ENCODE results near the gene POU4F3.
"Not testable (repeated sequence)": the region's sequence is repeated elsewhere in the genome, so short reads cannot be mapped to it uniquely, and the experiment has no call there.

Gene POU4F3, protein sequence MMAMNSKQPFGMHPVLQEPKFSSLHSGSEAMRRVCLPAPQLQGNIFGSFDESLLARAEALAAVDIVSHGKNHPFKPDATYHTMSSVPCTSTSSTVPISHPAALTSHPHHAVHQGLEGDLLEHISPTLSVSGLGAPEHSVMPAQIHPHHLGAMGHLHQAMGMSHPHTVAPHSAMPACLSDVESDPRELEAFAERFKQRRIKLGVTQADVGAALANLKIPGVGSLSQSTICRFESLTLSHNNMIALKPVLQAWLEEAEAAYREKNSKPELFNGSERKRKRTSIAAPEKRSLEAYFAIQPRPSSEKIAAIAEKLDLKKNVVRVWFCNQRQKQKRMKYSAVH

DNA sequence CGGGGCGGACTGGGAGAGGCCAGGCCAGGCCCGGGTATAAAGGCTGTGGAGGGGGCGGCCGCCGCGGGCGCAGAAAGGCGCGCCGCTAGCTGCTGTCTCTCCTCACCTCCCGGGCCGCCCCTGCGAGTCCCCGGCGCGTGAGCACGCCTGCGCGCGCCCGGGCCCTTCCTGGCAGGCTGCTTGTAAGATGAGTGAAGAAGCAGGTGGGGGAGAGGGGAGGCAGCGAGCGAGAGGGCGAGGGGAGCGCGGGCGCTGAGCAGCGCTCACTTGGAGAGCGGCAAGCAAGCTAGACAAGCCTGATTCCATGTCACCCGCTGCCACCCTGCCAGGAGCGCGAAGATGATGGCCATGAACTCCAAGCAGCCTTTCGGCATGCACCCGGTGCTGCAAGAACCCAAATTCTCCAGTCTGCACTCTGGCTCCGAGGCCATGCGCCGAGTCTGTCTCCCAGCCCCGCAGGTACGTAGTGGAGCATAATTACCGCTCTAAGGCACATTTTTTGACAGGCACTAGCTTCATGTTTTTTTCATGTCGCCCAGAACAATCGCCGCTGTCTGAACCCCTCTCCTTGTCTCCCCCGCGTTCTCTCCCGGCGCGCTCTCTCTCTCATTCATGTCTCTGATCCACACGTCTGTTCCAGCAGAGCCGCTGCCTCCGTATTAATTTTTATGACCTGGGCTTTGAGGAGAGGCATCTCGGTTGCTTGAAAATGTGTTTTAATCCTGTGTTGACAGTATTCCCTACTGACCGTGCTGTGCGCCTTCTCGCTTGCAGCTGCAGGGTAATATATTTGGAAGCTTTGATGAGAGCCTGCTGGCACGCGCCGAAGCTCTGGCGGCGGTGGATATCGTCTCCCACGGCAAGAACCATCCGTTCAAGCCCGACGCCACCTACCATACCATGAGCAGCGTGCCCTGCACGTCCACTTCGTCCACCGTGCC lies at the start of gene POU4F3:
Gene POU4F3, plus strand, starts transcription at position 66 of the 941 bp plus-strand sequence. Its CDS starts 274 bp downstream, at position 340.
- DNase-seq = no peak

DNA sequence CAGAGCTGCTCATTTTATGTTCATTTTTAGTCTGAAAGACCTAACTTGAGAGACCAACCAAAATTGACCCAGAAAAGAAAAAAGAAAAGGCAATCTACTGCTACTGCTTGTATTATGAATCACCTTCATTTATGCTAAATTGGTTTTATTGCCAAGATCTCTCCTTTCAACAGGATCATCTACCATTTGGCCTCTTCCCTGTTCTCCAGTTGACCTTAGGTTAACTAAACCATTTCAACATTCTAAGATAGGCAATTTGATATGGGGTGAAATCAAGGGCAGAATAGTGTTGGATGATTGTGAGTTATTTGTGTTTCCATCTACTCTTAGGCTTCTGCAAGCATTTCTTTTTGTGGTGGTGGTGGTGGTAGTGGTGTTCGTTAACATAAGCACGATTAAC lies 48.3 kb upstream of the POU4F3 start:
- DNase-seq = no peak

DNA sequence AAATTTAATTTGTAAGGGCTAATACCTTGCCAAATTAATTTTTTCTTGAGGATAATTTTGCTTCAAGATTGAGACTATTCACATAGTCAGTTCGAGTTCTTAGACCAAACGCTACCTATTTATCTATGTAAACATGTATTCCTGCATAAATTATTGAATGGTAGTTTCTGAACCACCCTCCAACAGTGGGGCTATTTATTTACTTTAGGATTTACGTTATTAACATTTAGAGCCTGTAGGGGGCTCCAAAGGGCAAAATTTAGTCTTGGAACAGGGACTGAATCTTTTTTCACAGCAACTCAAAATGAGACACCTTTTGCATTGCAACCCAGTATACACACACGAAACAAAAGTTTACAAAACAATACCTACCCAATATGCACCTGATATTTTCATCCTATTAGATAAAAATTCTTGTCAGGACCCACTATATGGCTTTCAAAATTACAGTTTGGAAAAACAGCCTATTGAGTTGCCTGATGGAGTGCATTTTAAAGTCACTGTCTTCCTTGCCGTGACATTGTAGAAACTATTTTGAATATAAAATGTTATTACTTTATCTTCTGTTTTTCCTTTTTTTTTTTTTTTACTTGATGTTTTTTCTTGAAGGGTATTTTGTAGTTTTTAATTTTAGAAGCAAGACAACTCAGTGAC lies 47.1 kb upstream of the POU4F3 start:
- DNase-seq = no peak

DNA sequence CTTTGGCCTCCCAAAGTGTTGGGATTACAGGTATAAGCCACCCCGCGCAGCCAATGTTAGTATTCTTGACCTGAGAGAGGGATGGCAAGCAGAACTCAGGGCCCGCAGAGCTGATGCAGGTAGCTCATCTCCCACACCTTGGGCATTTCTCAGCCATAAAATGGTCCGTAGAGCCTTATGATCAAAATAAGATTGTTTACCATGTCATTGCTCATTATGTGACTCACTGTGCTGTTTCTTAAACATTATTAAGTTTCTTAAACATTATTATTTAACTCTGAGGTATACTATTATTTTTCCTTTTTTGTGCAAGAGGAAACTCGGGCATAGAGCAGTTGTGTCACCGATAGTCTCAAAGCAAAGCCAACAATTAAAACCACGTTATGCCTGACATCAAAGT lies 42.4 kb upstream of the POU4F3 start:
- no peak for DNase-seq

DNA sequence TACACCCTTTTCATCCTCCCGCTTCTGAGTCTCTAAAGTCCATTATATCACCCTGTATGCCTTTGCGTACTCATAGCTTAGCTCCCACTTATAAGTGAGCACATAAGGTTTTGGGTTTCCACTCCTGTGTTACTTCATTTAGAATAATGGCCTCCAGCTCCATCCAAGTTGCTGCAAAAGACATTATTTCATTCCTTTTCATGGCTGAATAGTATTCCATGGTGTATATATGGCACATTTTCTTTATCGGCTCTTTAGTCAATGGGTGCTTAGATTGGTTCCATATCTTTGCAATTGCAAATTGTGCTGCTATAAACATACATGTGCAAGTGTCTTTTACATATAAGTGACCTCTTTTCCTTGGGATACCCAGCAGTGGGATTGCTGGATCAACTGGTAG lies 39.7 kb upstream of the POU4F3 start:
- not testable (repeated sequence) for DNase-seq

DNA sequence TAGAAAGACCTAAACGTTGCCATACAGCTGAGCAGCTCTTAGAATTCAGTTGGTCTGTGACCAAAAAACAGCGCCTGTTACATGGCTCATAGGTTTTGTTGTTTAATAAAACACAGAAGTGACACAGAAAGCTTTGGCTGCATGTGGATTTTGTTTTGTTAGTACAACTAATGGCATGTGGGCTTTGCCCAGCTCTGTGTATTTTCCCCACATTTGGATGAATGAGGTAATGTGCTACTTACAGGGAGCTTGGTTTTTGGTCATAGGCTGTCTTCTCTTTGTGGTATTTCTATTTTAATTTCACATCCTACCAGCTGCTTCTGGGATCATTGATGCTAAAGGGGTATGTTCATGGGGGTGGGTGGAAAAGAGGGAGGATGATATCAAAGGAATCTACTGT lies 37.0 kb upstream of the POU4F3 start:
- DNase-seq = no peak

DNA sequence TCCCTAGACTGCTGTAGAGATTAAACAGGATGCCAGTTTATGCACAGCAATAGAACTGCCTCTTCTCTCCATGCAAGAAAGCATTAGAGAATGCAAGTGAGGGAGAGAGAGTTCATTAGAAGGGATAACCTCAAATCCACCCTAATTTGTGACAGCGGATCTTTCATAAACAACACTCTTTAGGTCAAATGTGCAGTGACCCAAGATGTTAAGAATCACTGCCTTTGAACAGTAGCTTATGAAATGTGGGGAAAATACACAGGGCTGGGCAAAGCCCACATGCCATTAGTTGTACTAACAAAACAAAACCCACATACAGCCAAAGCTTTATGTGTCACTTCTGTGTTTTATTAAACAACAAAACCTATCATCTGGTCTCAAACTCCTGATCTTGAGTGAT lies 36.2 kb upstream of the POU4F3 start:
- no peak for DNase-seq

DNA sequence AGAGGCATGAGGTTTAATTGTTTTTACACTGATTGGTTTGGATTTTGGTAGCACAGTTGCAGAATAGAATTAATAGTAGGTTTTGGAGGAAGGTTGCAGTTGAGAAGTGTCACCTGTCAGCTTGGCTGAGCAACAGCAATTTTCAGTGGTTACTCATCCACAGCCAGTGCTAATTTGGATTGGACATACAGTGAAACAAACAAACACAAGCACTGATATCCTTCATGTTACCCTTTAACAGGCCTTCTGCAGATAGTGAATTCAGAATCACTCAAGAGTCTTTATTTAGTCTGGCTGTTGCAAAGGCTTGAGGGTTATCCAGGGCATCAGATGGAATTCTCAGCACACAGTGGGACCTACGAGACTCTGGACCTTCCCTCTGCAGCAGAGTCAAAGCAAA lies 31.8 kb upstream of the POU4F3 start:
- no peak for DNase-seq

DNA sequence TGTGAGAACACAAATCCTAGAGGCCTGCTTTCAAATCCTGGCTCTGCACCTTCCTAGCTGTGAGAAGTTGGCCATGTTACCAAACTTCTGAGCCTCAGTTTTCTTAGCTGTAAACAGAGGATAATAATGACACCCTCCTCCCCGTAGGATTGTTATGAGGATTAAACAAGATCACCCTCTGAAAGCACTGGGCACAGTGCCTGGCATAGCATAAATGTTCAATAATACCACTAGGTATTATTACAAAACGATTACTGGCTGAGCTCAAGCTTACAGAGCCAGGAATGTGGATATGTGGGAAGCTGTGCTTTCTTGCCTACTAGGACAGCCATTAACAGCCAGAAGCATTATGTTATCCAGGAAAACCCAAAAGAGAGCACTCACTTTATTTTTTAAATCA lies 30.8 kb upstream of the POU4F3 start:
- no peak for DNase-seq

DNA sequence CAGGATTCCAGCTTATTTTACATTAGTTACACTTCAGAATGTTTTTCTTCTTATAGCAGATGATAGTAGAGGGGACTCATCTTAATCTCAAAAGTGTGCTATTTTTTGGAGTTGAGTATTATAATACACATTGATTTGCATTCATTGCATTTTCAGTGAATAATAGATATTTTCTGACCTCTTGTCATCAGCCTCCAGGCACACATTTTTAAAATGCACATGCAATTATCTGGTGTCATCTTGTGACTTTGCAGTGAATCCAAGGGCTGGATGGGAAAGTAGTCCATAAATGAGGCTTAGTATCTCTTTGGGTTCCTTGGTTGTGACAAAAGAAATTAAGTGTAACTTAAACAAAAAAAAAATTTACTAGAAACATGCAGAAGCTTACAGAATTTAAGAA lies 28.1 kb upstream of the POU4F3 start:
- no peak for DNase-seq

DNA sequence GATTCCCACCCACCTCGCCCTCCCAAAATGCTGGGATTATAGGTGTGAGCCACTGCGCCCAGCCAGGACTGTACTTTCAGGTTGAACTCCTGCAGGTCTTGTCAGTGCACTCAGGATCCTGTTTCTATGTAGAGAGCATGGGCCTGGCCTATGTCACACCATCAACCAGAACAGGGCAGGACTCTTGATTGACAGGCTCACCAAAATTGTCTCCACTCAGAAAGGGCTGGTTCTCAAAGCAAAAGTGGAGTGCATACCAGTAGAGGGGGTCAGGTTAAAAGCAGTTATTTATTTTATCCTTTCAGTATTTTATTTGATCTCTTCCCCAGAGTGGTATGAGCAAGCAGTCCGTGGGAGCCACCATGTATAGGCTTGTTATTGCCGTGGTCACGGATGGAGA lies 27.4 kb upstream of the POU4F3 start:
- no peak for DNase-seq

DNA sequence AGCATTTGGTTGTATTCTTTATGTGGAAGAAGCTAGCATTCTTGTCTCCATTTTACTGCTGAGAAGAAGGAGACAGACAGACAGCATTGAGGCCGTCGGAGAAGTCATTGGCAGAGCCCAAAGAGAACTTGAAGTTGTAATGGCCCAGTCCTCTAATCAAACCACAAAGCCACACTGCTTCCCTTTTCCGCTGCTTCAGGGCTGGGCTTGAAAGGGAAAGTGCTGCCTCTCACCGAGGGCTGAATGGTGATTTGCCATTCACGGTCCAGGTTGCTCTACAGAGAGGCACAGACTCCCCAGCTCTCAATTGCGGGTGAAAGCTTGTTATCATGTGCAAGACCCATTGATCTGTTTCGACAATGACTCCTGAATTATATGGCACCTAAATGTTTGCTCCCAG lies 25.6 kb upstream of the POU4F3 start:
- no peak for DNase-seq

DNA sequence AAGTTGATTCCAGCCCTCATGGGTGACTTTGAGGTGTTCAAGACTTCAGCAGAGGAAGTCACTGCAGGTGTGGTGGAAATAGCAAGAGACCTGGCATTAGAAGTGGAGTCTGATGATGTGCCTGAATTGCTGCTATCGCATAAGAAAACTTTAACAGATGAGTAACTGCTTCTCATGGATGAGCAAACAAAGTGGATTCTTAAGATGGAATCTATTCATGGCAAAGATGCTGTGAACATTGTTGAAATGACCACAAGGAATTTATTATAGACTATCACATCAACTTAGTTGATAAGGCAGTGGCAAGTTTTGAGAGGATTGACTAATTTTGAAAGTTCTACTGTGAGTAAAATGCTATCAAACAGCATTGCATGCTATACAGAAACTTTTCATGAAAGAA lies 17.1 kb upstream of the POU4F3 start:
- DNase-seq = no peak

DNA sequence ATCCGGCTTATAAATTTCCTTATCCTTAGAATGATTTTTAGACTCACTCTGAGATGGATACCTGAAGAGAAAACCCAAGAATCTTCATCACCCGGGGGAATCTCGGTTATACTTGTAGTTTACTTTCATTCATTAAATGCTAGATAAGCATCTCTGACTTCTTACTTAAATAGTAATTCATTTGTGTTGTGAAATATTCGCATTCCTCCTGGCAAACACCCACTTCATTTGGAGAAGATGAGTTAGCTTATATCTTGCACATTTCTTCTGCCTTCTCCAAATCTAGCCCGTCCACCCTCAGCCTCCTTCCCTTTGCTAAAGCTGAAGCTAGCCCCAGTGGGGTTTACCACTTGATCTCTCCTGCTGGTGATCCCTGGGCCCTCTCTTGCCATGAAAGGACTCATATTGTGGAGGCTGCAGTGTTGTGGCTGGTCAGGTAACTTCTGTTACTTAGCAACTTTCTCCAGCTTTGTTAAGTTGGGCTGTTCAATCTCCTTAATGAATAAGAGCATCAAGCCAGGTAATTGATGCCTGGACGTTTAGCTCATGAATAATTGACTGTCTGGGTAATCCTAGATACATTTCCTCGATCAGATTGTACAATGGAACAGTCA lies 11.3 kb upstream of the POU4F3 start:
- DNase-seq = no peak

DNA sequence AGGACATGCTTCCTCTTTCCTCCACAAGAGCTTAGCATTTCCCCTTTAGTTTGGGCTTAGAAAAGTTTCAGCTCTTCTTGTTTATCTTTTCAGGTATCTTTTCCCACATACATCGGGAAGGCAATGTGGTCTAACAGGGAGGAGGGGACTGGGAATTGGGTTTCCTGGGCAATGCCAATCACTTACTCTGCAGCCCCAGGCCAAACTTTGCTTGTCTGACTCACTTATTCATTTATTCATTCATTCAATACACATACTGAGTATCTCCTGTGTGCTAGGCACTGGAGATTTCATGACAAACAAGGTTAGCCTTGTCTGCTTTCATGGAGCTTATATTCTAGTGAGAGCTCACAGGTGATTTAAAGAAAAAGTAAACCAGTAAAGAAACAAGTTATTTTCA lies 10.7 kb upstream of the POU4F3 start:
- DNase-seq = no peak

DNA sequence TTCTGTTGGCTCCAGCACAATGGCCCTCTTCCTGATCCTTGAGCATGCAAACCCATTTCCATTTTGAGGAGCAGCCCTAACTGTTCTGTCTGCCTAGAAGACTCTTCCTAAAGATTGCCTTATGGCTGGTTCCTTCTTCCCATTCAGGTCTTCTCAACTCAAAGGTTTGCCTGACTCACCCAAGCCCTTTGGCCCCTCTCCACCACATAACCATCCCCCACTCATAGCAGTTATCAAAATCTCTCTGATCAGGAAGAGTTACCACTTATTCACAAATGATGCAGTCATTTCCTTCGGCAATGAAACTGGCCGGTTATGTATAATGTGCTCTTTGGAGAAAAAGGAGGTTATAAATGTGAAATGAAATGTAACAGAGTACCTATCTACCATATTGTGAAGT lies 8.9 kb upstream of the POU4F3 start:
- DNase-seq = no peak

DNA sequence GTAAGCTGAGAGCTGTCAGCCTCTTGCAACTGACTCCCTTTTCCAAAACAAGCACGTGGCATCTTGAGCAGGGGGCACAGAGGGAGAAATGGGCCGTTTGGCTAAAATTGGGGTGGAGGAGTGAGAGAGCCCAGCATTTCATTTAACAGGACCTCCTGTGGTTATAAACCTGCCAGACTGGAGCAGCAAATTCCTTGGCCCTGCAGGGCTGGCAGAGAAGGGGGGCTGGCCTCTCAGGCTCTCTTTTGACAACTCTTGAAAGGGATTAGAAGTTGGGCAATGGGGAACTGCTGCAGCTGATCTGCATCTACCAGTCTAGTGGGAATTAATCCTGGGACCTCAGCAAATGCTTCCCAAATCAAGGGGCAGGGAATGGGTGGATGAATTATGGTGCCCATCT lies 7.2 kb upstream of the POU4F3 start:
- DNase-seq = no peak

DNA sequence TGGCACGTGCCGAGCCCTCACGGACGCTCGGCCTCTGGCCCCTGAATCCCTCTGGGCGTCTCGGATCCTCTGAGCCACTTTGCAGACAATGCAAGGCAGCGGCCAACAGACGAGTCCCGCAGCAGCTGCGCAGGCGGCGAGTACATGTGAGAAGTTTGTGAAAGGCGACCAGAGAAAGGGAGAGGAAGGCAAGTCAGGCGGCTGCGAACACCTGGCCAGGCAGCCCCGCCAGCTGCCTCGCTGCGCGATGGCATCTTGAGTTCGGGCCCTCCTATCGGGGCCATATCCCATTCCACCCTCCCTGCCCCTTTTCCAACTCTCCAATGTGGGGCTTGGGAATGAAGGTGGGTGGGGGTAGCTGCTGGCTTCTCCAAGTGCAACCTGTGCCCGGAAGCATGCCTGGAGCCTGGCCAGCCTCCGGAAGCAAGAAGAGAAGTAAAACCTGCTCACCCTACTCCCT lies 4.5 kb upstream of the POU4F3 start:
- no peak for DNase-seq

DNA sequence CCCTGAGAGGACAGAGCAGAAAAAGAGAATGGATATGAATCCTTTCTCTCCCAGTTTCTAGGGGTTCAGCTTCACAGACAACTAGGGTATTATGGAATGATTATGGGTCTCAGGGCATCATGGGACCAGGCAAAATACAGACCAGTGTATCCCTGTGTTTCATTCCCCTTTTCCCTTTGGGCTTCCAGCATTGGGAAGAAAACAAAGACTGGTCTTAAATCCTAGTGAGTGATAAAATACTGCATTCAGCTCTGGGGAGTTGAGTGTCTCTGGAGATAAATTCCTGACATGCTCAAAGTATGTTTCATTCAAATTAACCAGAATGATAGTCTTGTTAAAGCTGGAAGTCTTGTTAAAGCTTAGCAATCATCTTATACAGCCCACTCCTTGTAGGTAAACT lies 2.4 kb upstream of the POU4F3 start:
- DNase-seq = no peak

DNA sequence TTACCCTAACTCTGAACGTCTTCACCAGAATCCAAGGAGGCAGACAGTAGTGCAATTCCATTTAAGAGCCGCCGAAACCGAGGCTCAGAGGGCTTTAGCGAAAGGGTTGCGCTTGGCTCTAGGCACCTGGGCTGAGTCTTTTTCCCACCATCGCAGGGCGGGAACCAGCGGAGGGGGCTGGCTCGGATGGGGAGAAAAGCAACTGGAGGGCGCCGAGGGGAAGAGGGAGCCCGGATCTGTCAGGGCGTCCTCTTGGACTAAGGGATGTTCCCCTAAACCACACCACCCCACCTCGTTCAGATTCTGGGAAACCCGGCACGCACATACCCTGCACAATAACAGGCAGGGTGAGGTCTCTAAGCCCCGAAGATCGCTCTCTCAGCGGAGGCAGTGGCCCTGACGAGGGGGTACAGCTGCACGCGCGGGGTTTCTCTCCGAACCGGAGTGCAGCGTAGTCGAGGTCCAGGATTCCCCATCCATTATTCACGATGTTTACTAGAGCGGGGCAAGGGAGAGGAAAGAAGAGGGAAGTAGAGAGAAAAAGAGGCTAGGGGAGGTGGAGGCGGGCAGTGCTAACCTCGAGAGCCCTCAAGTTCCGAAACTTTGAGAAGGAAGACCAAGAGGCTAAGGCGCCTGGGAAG lies 1.3 kb upstream of the POU4F3 start:
- DNase-seq = no peak

DNA sequence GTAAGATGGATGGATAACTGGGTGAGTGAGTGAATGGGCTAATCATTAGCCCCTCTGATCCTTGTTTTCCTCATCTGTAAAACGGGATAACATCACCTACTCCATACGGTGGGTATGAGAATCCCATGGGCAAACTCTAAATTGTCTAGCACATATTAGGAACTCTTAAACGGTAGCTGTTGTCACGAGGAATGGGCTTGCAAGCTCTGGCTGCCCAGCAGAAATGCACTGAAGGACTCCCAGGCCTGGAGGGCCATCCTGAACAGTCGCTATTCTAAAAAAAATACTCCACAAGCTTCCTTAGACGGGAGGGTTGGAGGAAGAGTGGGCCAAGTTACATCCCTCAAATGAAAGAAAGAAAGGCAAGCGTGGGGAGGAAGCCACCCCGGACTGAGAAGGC lies 711 bp upstream of the POU4F3 start:
- DNase-seq = no peak

DNA sequence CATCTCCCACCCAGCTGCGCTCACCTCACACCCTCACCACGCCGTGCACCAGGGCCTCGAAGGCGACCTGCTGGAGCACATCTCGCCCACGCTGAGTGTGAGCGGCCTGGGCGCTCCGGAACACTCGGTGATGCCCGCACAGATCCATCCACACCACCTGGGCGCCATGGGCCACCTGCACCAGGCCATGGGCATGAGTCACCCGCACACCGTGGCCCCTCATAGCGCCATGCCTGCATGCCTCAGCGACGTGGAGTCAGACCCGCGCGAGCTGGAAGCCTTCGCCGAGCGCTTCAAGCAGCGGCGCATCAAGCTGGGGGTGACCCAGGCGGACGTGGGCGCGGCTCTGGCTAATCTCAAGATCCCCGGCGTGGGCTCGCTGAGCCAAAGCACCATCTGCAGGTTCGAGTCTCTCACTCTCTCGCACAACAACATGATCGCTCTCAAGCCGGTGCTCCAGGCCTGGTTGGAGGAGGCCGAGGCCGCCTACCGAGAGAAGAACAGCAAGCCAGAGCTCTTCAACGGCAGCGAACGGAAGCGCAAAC lies 1.1 kb downstream of the POU4F3 start:
- no peak for DNase-seq

Data from T1000 (cell line).